GM18951 (cell line): Measurements from ENCODE around the gene OR4S1.
"Not testable (repeated sequence)": the region's sequence is repeated elsewhere in the genome, so short reads cannot be mapped to it uniquely, and the experiment has no call there.

Source experiments
- POLR2A ChIP-seq: IDR thresholded peaks from 4 replicates; pipeline ENCODE4 v1.6.1; 2011; ENCODE audit warnings: mild to moderate bottlenecking; ENCODE audit not compliant: insufficient read length, insufficient read depth; ENCODE audit errors: extremely low read depth
- in situ Hi-C: fragments of 300-500 bp; cut with MboI; formaldehyde crosslinking; loops from one replicate; pipeline ENCODE4 v1.12.0; 2022; ENCODE audit warnings: low sequenced_read_pairs, mixed read lengths, inconsistent platforms; ENCODE audit not compliant: unreplicated experiment

OR4S1 gene, protein sequence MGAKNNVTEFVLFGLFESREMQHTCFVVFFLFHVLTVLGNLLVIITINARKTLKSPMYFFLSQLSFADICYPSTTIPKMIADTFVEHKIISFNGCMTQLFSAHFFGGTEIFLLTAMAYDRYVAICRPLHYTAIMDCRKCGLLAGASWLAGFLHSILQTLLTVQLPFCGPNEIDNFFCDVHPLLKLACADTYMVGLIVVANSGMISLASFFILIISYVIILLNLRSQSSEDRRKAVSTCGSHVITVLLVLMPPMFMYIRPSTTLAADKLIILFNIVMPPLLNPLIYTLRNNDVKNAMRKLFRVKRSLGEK

DNA sequence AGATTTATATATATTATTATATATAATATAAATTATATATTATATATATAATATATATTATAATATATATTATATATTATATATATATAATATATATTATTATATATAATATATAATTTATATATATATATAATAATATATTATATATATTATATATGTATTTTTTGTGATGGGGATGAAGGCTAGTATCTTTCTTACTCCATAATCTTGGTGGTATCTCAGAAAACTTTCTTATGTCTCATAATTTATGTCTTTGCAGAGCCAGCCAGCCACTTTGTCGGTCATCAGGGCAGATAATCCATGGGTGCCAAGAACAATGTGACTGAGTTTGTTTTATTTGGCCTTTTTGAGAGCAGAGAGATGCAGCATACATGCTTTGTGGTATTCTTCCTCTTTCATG lies at the start of gene OR4S1:
OR4S1 (plus strand) TSS at position 301 of the 400 bp plus-strand sequence; CDS start at position 301, 0 bp downstream.
- no peak for TF ChIP-seq POLR2A

DNA sequence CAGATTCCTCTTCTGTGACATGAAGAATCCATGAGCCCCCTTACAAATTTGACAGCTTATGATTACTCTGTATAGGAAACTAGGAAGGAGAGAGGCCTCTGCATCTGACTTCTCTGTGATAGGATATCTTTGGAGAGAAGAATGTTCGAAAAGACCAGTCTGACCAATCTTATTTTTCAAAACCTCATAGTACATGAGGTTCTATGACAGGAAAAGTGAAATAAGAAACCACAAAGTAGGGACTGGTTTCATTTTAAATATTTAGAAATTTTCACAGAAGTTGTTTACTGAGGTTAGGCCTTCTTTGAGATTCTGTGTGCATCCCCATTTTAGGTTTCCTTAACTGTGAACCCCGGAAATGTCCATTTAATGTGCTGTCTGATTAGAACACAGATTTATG lies 44.4 kb upstream of the OR4S1 start:
- TF ChIP-seq POLR2A: no peak
- in situ Hi-C loops: no loop called here

More for the DNA sequence above, at the start of gene OR4S1:
- in situ Hi-C loops: no loop called here

DNA sequence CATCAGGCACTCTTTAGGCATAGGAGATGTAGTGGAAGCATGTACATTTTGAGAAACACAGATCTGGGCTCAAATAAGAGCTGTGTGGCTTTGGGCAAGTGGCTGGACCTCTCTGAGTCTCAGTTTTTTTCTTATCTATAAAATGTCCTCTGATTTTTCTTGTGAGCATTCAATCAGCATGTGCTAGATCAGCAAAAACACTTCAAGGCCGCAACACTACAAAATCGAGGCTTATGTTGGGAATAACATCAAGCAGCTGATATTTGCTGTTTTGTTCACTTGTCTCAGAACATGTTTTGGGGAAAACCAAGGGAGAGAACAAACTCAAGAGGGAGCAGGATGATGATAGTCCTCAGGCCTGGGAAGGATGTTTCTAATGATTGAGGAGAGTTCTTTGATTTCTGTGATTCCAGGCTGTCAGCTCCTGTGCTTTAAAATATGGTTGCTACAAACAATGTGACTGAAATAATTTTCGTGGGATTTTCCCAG lies 42.6 kb upstream of the OR4S1 start, which contains the start of gene OR4X1:
OR4X1 (plus strand) TSS at position 439 of the 489 bp plus-strand sequence; CDS start at position 439, 0 bp downstream.
- TF ChIP-seq POLR2A: no peak
- in situ Hi-C loops: no loop called here

DNA sequence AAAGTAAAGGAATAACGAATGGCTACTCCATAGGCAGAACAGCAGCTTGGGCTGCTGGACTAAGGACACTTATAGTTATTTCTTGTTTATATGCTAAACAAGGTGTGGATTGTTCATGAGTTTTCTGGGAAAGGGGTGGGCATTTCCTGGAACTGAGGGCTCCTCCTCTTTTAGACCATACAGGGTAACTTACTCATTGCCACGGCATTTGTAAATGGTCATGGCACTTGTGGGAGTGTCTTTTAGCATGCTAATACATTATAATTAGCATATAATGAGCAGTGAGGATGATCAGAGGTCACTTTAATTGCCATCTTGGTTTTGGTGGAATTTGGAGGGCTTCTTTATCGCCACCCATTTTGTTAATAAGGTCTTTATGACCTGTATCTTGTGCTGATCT lies 35.4 kb upstream of the OR4S1 start:
- TF ChIP-seq POLR2A: no peak
- in situ Hi-C loops: no loop called here

DNA sequence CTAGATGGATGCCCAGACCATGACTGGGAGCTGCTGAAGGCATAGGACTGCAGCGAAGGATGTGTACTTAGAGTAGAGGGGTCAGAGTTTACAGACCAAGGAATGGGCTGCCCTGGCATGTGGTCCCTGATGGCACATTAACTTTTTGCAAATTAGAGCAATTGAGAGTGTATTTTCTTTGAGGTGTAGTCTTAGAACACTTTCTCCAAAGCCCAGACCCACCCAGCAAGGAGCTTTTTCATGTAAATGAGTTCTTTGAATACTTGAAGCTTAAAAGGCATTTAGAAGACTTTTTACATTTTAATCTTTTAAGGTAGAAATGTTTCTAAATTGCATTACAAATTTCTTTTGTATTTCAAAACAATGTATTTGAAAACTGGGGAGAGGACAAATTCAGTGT lies 33.4 kb upstream of the OR4S1 start:
- TF ChIP-seq POLR2A: no peak
- in situ Hi-C loops: no loop called here

DNA sequence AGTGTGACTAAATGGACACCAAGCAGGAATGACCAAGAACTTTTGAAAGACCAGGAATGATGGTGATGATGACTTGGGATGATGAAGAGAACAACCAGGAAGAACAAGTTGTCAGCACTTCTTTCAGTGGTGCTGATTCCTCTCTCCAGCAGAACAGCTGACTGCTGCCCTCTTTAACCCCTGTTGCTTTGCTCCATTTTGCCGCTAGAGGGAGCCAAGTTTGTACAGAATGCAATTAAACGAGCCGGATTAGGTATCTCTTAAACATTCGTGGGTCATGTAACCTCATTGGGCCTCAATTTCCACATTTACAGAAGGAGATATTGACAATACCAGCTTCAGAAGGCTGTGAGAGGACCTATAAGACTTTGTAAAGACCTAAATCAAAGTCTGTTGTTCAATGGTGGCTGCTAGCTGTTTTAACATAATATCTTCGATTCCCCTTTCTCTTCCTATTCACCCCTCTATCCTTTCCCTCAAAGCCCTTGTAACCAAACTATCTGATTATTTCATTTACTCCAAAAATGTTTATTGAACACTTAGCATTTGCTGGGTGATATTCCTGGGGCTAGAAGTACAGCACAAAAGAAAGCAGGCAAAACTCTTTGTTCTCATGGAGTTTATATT lies 1.9 kb downstream of the OR4S1 start:
- TF ChIP-seq POLR2A: no peak
- in situ Hi-C loops: no loop called here

DNA sequence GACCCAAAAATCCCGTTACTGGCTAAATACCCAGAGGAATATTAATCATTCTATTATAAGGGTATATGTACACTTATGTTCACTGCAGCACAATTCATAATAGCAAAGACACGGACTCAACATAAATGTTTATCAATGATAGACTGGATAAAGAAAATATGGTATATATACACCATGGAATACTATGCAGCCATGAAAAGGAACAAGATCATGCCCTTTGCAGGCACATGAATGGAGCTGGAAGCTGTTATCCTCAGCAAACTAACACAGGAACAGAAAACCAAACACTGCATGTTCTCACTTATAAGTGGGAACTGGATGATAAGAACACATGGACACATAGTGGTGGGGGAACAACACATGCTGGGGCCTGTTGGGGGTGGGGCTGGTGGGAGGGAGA lies 7.6 kb downstream of the OR4S1 start:
- in situ Hi-C loops: not testable (repeated sequence)

DNA sequence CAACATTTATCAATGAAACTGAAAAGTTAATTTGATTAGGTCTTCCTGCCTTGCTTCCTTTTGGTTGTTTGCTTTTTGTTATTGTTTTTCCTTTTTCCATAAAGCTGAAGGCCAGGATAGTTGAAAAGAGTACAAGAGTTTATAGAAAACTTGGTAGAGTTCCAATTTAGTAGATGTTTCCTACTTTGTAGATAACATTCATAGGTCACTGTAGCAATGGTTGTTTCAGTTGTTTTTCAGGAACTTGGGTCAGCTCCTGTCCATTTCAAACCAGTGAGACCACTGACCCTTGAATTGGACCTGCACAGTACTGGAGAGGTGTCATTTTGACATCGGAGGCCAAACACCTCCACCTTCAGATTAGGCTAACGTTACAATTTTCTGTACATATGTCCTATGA lies 13.8 kb downstream of the OR4S1 start:
- in situ Hi-C loops: not testable (repeated sequence)

DNA sequence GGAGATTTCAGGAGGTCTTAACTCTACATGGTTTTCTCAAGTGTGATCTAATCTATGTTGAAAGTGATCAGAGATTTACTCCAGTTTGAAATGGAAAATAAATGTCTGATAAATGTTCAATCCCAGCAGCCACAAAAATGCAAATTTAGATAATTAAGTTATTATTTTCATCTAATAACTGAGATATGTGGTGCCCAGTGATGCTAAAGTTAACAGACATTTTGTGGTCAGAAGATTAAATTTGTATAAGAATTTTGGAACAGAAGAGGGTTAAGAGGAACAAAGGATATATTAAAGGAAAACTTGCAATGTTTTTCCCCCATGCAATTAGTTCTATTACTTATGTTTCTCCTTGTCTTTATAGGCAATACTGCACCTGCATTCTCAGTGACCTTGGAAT lies 18.6 kb downstream of the OR4S1 start, which contains the start of gene OR4C3:
OR4C3 (plus strand) TSS at position 301 of the 400 bp plus-strand sequence. CDS start 102 bp downstream, outside the sequence.
- in situ Hi-C loops: not testable (repeated sequence)

DNA sequence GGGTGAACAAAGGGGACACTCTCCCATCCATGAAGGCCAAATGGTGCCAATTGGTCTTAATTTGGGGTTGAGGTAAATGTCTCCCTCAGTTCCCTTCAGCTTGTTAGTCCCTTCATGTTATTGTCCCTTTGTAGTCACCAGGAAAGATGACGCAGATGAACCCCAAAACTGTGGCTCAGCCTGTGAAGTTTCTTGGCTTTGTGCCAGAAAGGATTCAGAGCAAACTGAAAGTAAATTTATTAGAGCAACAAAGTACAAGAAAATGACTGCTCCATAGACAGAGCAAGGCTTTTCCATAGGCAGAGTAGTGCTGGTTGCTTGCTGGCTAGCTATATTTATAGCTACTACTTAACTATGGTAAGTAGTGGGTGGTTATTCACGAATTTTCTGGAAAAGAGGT lies 35.4 kb downstream of the OR4S1 start:
- TF ChIP-seq POLR2A: no peak
- in situ Hi-C loops: no loop called here

DNA sequence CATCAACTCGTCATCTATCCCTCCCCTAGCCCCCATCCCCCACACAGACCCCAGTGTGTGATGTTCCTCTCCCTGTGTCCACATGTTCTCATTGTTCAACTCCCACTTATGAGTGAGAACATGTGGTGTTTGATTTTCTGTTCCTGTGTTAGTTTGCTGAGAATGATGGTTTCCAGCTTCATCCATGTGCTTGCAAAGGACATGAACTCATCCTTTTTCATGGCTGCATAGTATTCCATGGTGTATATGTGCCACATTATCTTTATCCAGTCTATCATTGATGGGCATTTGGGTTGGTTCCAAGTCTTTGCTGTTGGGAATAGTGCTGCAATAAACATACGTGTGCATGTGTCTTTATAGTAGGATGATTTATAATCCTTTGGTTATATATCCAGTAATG lies 36.5 kb downstream of the OR4S1 start:
- in situ Hi-C loops: not testable (repeated sequence)

DNA sequence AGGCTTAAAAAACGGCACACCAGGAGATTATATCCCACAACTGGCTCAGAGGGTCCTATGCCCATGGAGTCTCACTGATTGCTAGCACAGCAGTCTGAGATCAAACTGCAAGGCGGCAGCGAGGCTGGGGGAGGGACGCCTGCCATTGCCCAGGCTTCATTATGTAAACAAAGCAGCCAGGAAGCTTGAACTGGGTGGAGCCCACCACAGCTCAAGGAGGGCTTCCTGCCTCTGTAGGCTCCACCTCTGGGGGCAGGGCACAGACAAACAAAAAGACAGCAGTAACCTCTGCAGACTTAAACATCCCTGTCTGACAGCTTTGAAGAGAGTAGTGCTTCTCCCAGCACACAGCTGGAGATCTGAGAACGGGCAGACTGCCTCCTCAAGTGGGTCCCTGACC lies 40.3 kb downstream of the OR4S1 start:
- in situ Hi-C loops: not testable (repeated sequence)

DNA sequence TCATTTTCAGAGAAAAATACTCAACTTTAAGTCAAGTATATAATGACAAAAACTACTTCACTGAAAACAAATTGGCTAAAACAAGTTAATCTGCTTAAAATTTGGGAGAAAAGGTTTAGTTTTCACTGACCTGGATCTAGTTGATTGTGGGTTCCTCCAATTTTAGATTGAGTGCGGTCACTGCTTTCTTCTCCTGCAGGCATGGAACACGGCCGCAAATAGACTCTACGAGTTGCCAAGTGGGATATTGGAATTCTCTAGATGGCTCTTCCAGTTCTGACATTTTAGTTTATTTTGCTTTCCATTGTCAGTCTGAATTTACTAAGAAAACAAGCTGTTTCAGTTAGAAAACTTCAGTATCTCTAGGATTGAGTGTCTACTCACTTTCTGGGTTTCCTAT lies 48.0 kb downstream of the OR4S1 start:
- in situ Hi-C loops: no loop called here
- no peak for TF ChIP-seq POLR2A

DNA sequence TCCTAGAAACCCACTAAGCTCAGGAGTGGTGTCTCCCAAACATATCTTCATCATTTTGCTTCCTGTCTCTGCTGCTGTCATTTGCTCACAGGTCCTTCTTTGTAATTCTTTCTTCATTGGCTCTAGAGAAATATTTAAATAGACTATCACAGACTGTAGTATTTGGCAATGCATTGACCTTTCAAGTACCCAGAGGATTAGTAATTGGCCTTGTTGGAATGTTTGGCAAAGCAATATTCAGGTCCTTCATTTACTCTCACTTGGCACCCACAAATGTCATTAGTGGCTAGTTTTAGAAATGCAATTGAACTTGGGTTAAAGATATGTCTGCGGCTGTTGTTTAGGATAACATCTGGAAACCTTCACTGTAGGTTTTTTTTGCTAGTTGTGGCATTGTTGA lies 48.7 kb downstream of the OR4S1 start:
- in situ Hi-C loops: no loop called here
- TF ChIP-seq POLR2A: no peak
